Endothelial cell of umbilical vein (primary cell): ENCODE results near the gene AP5B1. TPM values are rescaled to one million over a fixed set of nuclear protein-coding genes. Genes with fewer than 3 reads are reported as not detected.

ENCODE experiments used
- BruUV-seq: library from RNA; stranded (reverse); fragments of 400-500 nt; replicated peaks from 2 replicates; lab custom pipeline; 2021; lab: Mats Ljungman, UMichigan
- CTCF ChIA-PET: fragments of 300-600, 350-600 bp; sonication (Branson Sonifier 250); formaldehyde crosslinking; loops from one replicate; lab custom pipeline; 2021; ENCODE audit warnings: antibody characterized with exemption, inconsistent platforms; lab: Charles Lee
- POLR2A ChIA-PET: fragments of 300-600, 350-600 bp; sonication (Branson Sonifier 250); formaldehyde crosslinking; loops from one replicate; lab custom pipeline; 2021; ENCODE audit warnings: antibody characterized with exemption, inconsistent platforms; lab: Charles Lee
- DNase-seq: peaks from one replicate; pipeline ENCODE4 v3.0.0-alpha.2; 2011; ENCODE audit warnings: low read depth, low spot score
- FAIRE-seq: peaks from 2 replicates; lab custom pipeline; 2011; peaks lifted over from hg19 to GRCh38; lab: Jason Lieb, UNC
- H2AFZ ChIP-seq: 2 replicates; pipeline ENCODE4 v1.6.0; 2012; ENCODE audit warnings: low read depth, low read length, control low read depth, inconsistent platforms
- H3K27ac ChIP-seq: 2 replicates; pipeline ENCODE4 v1.5.1; 2011; ENCODE audit warnings: low read depth, mild to moderate bottlenecking, control low read depth, low read length, moderate library complexity; ENCODE audit not compliant: insufficient read depth
- H3K27me3 ChIP-seq, 2 experiments: 2 replicates each; pipeline versions ENCODE4 v1.6.0 to v1.6.1; 2011; ENCODE audit warnings: low read length in 2 of 2, mixed read lengths in 1 of 2; ENCODE audit not compliant: control insufficient read depth in 2 of 2, insufficient read depth in 2 of 2
- H3K36me3 ChIP-seq, 2 experiments: 2 replicates in 1 of 2; 3 replicates in 1 of 2; pipeline ENCODE4 v1.5.1; 2011; ENCODE audit warnings: low read length in 2 of 2, mild to moderate bottlenecking in 1 of 2, moderate library complexity in 1 of 2; ENCODE audit not compliant: control insufficient read depth in 2 of 2, insufficient read depth in 2 of 2; ENCODE audit errors: extremely low read depth in 1 of 2
- H3K4me1 ChIP-seq: 3 replicates; pipeline ENCODE4 v1.5.1; 2011; ENCODE audit warnings: mild to moderate bottlenecking, low read length; ENCODE audit not compliant: control insufficient read depth, insufficient read depth; ENCODE audit errors: extremely low read depth
- H3K4me2 ChIP-seq: 2 replicates; pipeline ENCODE4 v1.6.1; 2011; ENCODE audit warnings: low read length, control low read depth, mixed read lengths; ENCODE audit not compliant: insufficient read depth
- H3K4me3 ChIP-seq, 3 experiments: fragments of 200-600 bp in 1 of 3; sonication (generic), shearing (Covaris generic) in 1 of 3; replicated peaks in 1 of 3; 2 replicates each; pipeline ENCODE4 v1.5.1; 2011 to 2016; ENCODE audit warnings: control low read depth in 3 of 3, low read length in 3 of 3, mild to moderate bottlenecking in 2 of 3, inconsistent platforms in 1 of 3, low read depth in 1 of 3, moderate library complexity in 1 of 3; ENCODE audit not compliant: insufficient read depth in 1 of 3
- H3K79me2 ChIP-seq: 2 replicates; pipeline ENCODE4 v1.6.0; 2012; ENCODE audit warnings: low read length, inconsistent platforms; ENCODE audit not compliant: control insufficient read depth, insufficient read depth
- H3K9ac ChIP-seq: replicated peaks from 2 replicates; pipeline ENCODE3; 2011; ENCODE audit warnings: low read length, control low read depth; ENCODE audit not compliant: insufficient read depth; ENCODE audit errors: extremely low read depth
- H3K9me1 ChIP-seq: replicated peaks from 3 replicates; pipeline ENCODE4 v1.6.0; 2011; ENCODE audit warnings: mild to moderate bottlenecking, low read length; ENCODE audit not compliant: control insufficient read depth, insufficient read depth; ENCODE audit errors: extremely low read depth
- H3K9me3 ChIP-seq: replicated peaks from 2 replicates; pipeline ENCODE4 v1.5.1; 2012; ENCODE audit warnings: low read length, inconsistent platforms; ENCODE audit not compliant: control insufficient read depth, insufficient read depth
- H4K20me1 ChIP-seq: replicated peaks from 2 replicates; pipeline ENCODE3; 2011; ENCODE audit warnings: mild to moderate bottlenecking, low read length; ENCODE audit not compliant: control insufficient read depth, insufficient read depth; ENCODE audit errors: extremely low read depth
- CTCF ChIP-seq, 2 donors: IDR thresholded peaks; 1 replicate in 1 of 2; 2 replicates in 1 of 2; pipeline ENCODE4 v1.5.1; 2011; ENCODE audit warnings: low read length in 2 of 2, mild to moderate bottlenecking in 2 of 2, moderate library complexity in 2 of 2, control low read depth in 1 of 2, inconsistent platforms in 1 of 2, low read depth in 1 of 2; ENCODE audit not compliant: insufficient read depth in 1 of 2; ENCODE audit errors: extremely low read depth in 1 of 2
- MAX ChIP-seq: IDR thresholded peaks from 2 replicates; pipeline ENCODE4 v1.6.1; 2011; ENCODE audit not compliant: insufficient read depth, insufficient read length
- POLR2AphosphoS5 ChIP-seq: IDR thresholded peaks from 2 replicates; pipeline ENCODE4 v1.6.1; 2012; ENCODE audit warnings: low read depth, mild to moderate bottlenecking, control low read depth, low read length, moderate library complexity; ENCODE audit not compliant: insufficient read depth
- dilution Hi-C: fragments of 300-500 bp; cut with MboI; formaldehyde crosslinking; loops from one replicate; pipeline ENCODE4 v1.15.0; 2019; ENCODE audit warnings: low sequenced_read_pairs; ENCODE audit not compliant: extremely low pct_ligation_motif_present
- intact Hi-C: fragments of 100-400 bp; cut with micrococcal nuclease; formaldehyde crosslinking; loops from one replicate; pipeline ENCODE4 v1.10.0; 2022
- polyA plus RNA-seq, 4 experiments: library from polyadenylated mRNA; depleted of rRNA in 3 of 4; stranded (reverse) in 3 of 4; unstranded in 1 of 4; fragments of >200 nt; gene quantifications; 2 replicates each; pipeline versions ENCODE4 v1.2.1 to v1.2.3, GENCODE V29; 2011 to 2012; ENCODE audit warnings: missing spikeins in 1 of 4
- total RNA-seq: library from RNA; stranded (reverse); gene quantifications from 2 replicates; pipeline ENCODE4 v1.2.3, GENCODE V29; 2021

The AP5B1 gene
- total and polyA plus RNA-seq, 2 donors (not counting 3 experiments of a cell fraction or from before 2014, with no cell fraction given), result 9.2 to 15.3 TPM

GRCh38 chr11:65779919-65780769, 632 bp downstream of the AP5B1 start:
- POLR2A ChIA-PET, result interaction anchor here (0.6 to 1.2 kb wide), 3 partner anchors 59 to 80 kb away, joined by 3 to 5 read pairs (median 4); partner anchors contain the start of genes MUS81 and RNASEH2C
- H4K20me1 ChIP-seq, result no peaks in the 10 kb centered on the region
- BruUV-seq, result TSS peak; percentile 13
- FAIRE-seq, result peak; percentile 78
- H3K27me3 ChIP-seq, result peaks cover 2 to 3% of the 10 kb centered on the region in 2 experiments
- peaks cover 24% of the 10 kb centered on the region for H3K79me2 ChIP-seq
- intact Hi-C loops, result loop anchor here (1.0 to 2.0 kb wide), 3 partner anchors 38 to 209 kb away; partner anchors contain the start of gene CFL1
- no peaks in the 10 kb centered on the region for H3K9me1 ChIP-seq
- H3K4me1 ChIP-seq, result peaks cover 5% of the 10 kb centered on the region
- H3K9ac ChIP-seq, result peak overlapping the region; percentile 91
- CTCF ChIA-PET, result interaction anchor here (0.5 to 4.1 kb wide), 64 partner anchors 9 to 353 kb away, joined by 3 to 109 read pairs (median 5); partner anchors contain the start of genes BANF1, CCDC85B, EFEMP2 and EIF1AD
- H3K4me2 ChIP-seq, result peak overlapping the region; percentile 78
- peak overlapping the region; percentile 55 to 74 (median 73) for H3K4me3 ChIP-seq
- H3K9me3 ChIP-seq, result no peaks in the 10 kb centered on the region
- H2AFZ ChIP-seq, result peak overlapping the region; percentile 94
- peak overlapping the region; percentile 81 for H3K27ac ChIP-seq
- peak; percentile 85 for DNase-seq
- peaks cover 12 to 14% of the 10 kb centered on the region in 2 experiments for H3K36me3 ChIP-seq
- TF ChIP-seq CTCF (IDR thresholded peaks at IDR 0.05; ENCODE audit: extremely low read depth in 1 of 2, insufficient read depth in 1 of 2, low read depth in 1 of 2, low read length in 2 of 2), result peak; percentile 96 to 99
- no peak for TF ChIP-seq MAX
- peak; percentile 35 for TF ChIP-seq POLR2AphosphoS5
- dilution Hi-C loops, result no loop called here
